Spleen (tissue), 11 donors: ENCODE measurements around the gene DISC1. TPM values are rescaled to one million over a fixed set of nuclear protein-coding genes. Genes with fewer than 3 reads are reported as not detected.

Experiments
- DNase-seq: peaks from one replicate; pipeline ENCODE4 v3.0.0-alpha.2; 2020
- H3K27ac ChIP-seq, 8 donors: fragments of 200-600 bp; sonication (generic) in 7 of 8; 1 replicate in 4 of 8; 2 replicates in 4 of 8; pipeline versions ENCODE4 v1.5.0 to v1.8.0; 2016 to 2021; ENCODE audit warnings: inconsistent platforms in 4 of 8, mild to moderate bottlenecking in 4 of 8, moderate library complexity in 1 of 8
- H3K27me3 ChIP-seq, 7 donors: fragments of 200-600 bp; sonication (generic) in 6 of 7; replicated peaks in 1 of 7; 1 replicate in 4 of 7; 2 replicates in 3 of 7; pipeline versions ENCODE4 v1.5.0 to v1.8.0; 2016 to 2021; ENCODE audit warnings: inconsistent platforms in 3 of 7, mild to moderate bottlenecking in 1 of 7
- H3K36me3 ChIP-seq, 6 donors: fragments of 200-600 bp; sonication (generic) in 5 of 6; 1 replicate in 4 of 6; 2 replicates in 2 of 6; pipeline versions ENCODE4 v1.5.0 to v1.8.0; 2016 to 2021; ENCODE audit warnings: inconsistent platforms in 2 of 6
- H3K4me1 ChIP-seq, 6 donors: fragments of 200-600 bp; sonication (generic) in 5 of 6; 1 replicate in 3 of 6; 2 replicates in 3 of 6; pipeline versions ENCODE4 v1.5.0 to v1.8.0; 2016 to 2021; ENCODE audit warnings: inconsistent platforms in 3 of 6
- H3K4me3 ChIP-seq, 8 donors: fragments of 200-600 bp; sonication (generic) in 7 of 8; 1 replicate in 4 of 8; 2 replicates in 4 of 8; pipeline versions ENCODE4 v1.5.0 to v1.8.0; 2016 to 2021; ENCODE audit warnings: inconsistent platforms in 4 of 8, mild to moderate bottlenecking in 4 of 8, moderate library complexity in 2 of 8
- H3K9me3 ChIP-seq, 8 donors: fragments of 200-600 bp; sonication (generic) in 7 of 8; 1 replicate in 4 of 8; 2 replicates in 4 of 8; pipeline versions ENCODE4 v1.5.0 to v1.8.0; 2016 to 2021; ENCODE audit warnings: inconsistent platforms in 4 of 8
- POLR2A ChIP-seq, 3 donors: fragments of 450-650 bp; IDR thresholded peaks; one replicate each; pipeline ENCODE4 v1.5.1; 2017; ENCODE audit warnings: antibody characterized with exemption in 3 of 3, mild to moderate bottlenecking in 1 of 3
- POLR2AphosphoS5 ChIP-seq, 3 donors: sonication (generic); formaldehyde crosslinking; IDR thresholded peaks; one replicate each; pipeline ENCODE4 v1.5.1; 2017; ENCODE audit warnings: antibody characterized with exemption in 3 of 3
- WGBS, 5 donors: extraction: QIAGEN DNeasy Blood & Tissue Kit in 3 of 5; methylation state at CpG; one replicate each; pipeline versions ENCODE4 v1.1.5 to v1.1.7; 2013 to 2018; 5-methylcytosine and 5-hydroxymethylcytosine counted together
- intact Hi-C: fragments of 100-400 bp; cut with DNase I; formaldehyde crosslinking; loops from one replicate; pipeline ENCODE4 v1.15.0; 2023; ENCODE audit warnings: low total_unique reads
- polyA plus RNA-seq, 3 donors: library from polyadenylated mRNA; stranded (reverse); fragments of 200-250 nt; gene quantifications; one replicate each; pipeline ENCODE4 v1.2.1, GENCODE V29; 2013
- total RNA-seq, 7 donors: library from RNA; depleted of rRNA in 3 of 7; stranded (reverse); fragments of >200 nt in 3 of 7; fragmentation: NEBNext Ultra II Directional in 4 of 7; extraction: Animal tissue kit (Norgen Biotek cat#: 25700) in 4 of 7; gene quantifications; one replicate each; pipeline versions ENCODE4 v1.1.0 to v1.2.1, GENCODE V29; 2016 to 2021
- TF ChIP-seq, protein P1 (sequence below), 11 experiments: fragments of 200-600 bp in 7 of 11; fragments of 450-650 bp in 4 of 11; sonication (generic) in 4 of 11; IDR thresholded peaks in 8 of 11; conservative IDR thresholded peaks in 3 of 11; 1 replicate in 7 of 11; 2 replicates in 4 of 11; pipeline versions ENCODE4 v1.4.0 to v1.8.0; 2016 to 2021; ENCODE audit warnings: antibody characterized with exemption in 11 of 11, inconsistent platforms in 4 of 11, mild to moderate bottlenecking in 1 of 11
- donor health status: healthy with polysubstance abuse.
- donor health status: DM: no; HTN: no; CAD: no; lungs with moderate emphysema.
- donor health status: DM: no; HTN: no; CAD: no.
- donor health status: Bipolar disorder and iron deficiency.
- donor health status: healthy.
- donor health status: DM: no; HTN: no; CAD: no.
- donor health status: DM: yes; HTN: yes; CAD: no.

The DISC1 gene
- total and polyA plus RNA-seq, 10 donors: 0.89 to 36.4 (median 24.2) TPM

DNA sequence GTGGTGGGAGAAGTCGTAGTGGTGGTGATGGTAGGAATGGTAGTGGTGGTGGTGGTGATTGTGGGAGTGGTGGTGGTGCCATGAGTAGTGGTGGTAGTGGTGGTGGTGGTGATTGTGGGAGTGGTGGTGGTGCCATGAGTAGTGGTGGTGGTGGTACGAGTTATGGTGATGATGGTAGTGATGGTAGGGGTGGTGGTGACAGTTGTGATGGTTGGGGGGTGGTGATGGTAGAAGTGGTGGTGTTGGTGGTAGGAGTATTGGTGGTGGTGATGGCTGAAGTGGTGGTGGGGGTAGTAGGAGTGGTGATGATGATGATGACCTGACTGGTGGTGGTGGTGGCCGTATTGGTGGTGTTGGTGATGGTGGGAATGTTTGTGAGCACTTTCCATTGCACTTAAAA is 107.1 kb downstream of the DISC1 start:
- no peak overlapping the region for H3K27ac ChIP-seq
- no peak for DNase-seq
- WGBS, 5 donors: 79 to 97% (median 86%) methylated on average over 3 of the region's 3 CpGs
- no peak overlapping the region for H3K4me3 ChIP-seq
- no peaks in the 10 kb centered on the region for H3K9me3 ChIP-seq
- no peaks in the 10 kb centered on the region for H3K27me3 ChIP-seq
- TF ChIP-seq POLR2AphosphoS5 (IDR thresholded peaks at IDR 0.05) (no peak), POLR2A (IDR thresholded peaks at IDR 0.05) (no peak)
- TF ChIP-seq, protein P1, sequence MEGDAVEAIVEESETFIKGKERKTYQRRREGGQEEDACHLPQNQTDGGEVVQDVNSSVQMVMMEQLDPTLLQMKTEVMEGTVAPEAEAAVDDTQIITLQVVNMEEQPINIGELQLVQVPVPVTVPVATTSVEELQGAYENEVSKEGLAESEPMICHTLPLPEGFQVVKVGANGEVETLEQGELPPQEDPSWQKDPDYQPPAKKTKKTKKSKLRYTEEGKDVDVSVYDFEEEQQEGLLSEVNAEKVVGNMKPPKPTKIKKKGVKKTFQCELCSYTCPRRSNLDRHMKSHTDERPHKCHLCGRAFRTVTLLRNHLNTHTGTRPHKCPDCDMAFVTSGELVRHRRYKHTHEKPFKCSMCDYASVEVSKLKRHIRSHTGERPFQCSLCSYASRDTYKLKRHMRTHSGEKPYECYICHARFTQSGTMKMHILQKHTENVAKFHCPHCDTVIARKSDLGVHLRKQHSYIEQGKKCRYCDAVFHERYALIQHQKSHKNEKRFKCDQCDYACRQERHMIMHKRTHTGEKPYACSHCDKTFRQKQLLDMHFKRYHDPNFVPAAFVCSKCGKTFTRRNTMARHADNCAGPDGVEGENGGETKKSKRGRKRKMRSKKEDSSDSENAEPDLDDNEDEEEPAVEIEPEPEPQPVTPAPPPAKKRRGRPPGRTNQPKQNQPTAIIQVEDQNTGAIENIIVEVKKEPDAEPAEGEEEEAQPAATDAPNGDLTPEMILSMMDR (IDR thresholded peaks at IDR 0.05 in 8 of 11, conservative IDR thresholded peaks at IDR 0.05 in 3 of 11): no peak
- H3K36me3 ChIP-seq: no peaks in the 10 kb centered on the region
- intact Hi-C loops: no loop called here
- H3K4me1 ChIP-seq: no peaks in the 10 kb centered on the region

DNA sequence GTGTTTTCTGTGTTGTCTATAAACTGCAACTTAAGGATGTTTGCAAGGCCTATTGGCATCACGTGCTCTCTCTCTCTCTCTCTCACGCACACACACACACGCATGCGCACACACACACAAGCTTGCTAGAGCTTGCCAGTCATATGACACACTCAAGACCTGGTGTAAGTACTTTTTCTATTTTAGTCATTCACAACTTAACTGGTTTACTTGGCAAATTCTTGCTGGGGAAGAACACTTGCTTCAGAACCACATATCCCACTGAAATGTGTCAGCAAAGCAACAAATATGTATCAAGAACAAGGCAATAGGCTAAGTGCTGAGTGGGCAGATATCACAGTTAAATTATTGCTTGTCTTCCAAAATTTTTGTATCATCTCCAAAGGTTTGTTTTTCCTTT is 107.8 kb downstream of the DISC1 start:
- intact Hi-C loops: no loop called here
- Histone ChIP-seq H3K36me3 (peaks cover 0 to 4% (median 0%) of the 10 kb centered on the region in 6 donors), H3K27me3 (no peaks in the 10 kb centered on the region), H3K9me3 (no peaks in the 10 kb centered on the region), H3K4me1 (no peaks in the 10 kb centered on the region), H3K4me3 (no peak overlapping the region), H3K27ac (no peak overlapping the region)
- TF ChIP-seq, protein P1 (IDR thresholded peaks at IDR 0.05 in 8 of 11, conservative IDR thresholded peaks at IDR 0.05 in 3 of 11): no peak
- no peak for TF ChIP-seq POLR2AphosphoS5 (IDR thresholded peaks at IDR 0.05)
- TF ChIP-seq POLR2A (IDR thresholded peaks at IDR 0.05): no peak
- no peak for DNase-seq
- WGBS, 5 donors: 75 to 92% (median 90%) methylated on average over 4 of the region's 4 CpGs

DNA sequence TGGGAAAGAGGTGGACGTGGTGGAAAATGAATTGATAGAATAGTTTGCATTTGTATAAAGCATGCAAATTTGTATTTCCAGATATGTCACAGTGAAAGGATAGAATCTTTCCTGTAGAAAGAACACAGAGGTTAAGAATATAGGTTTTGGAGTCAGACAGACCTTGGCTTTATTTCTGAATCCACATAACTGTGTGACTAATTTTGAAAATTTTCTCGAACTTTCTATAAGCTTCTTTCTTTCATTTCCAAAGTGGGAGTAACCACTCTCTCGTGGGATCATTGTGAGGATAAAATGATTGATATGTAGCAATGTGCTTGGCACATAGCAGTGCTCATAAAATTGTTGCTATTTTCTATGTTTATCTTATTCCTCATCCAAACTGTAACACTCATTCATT is 108.8 kb downstream of the DISC1 start:
- Histone ChIP-seq H3K27me3 (no peaks in the 10 kb centered on the region), H3K27ac (no peak overlapping the region), H3K4me1 (no peaks in the 10 kb centered on the region), H3K4me3 (no peak overlapping the region), H3K36me3 (peaks cover 0 to 7% (median 0%) of the 10 kb centered on the region in 6 donors), H3K9me3 (no peaks in the 10 kb centered on the region)
- no peak for DNase-seq
- 68 to 76% (median 72%) methylated on average over 3 of the region's 3 CpGs for WGBS, 5 donors
- TF ChIP-seq POLR2AphosphoS5 (IDR thresholded peaks at IDR 0.05) (no peak), POLR2A (IDR thresholded peaks at IDR 0.05) (no peak)
- TF ChIP-seq, protein P1 (IDR thresholded peaks at IDR 0.05 in 8 of 11, conservative IDR thresholded peaks at IDR 0.05 in 3 of 11): no peak
- intact Hi-C loops: no loop called here

DNA sequence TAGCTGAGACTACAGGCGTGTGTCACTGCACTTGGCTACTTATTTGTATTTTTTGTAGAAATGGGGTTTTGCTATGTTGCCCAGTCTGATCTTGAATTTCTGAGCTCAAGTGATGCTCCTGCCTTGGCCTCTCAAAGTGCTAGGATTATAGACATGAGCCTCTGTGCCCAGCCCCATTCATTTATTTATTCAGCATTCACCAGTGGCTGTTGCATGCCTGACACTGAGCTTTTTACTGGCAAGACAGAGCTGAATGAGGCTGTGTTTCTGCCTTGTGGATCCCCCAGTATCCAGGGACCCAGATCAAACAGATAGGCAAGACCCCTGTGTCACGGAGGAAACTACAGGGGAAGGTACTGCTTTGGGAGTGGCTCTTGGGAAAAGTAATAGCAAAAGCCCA is 109.4 kb downstream of the DISC1 start:
- no peaks in the 10 kb centered on the region for H3K4me1 ChIP-seq
- no peak for TF ChIP-seq POLR2A (IDR thresholded peaks at IDR 0.05)
- TF ChIP-seq, protein P1 (IDR thresholded peaks at IDR 0.05 in 8 of 11, conservative IDR thresholded peaks at IDR 0.05 in 3 of 11): no peak
- no peak for TF ChIP-seq POLR2AphosphoS5 (IDR thresholded peaks at IDR 0.05)

More for the DNA sequence above, 109.4 kb downstream of the DISC1 start:
- Histone ChIP-seq H3K9me3 (no peaks in the 10 kb centered on the region), H3K27me3 (no peaks in the 10 kb centered on the region), H3K36me3 (peaks cover 0 to 7% (median 0%) of the 10 kb centered on the region in 6 donors), H3K27ac (no peak overlapping the region), H3K4me3 (no peak overlapping the region)
- WGBS, 5 donors: 89 to 98% (median 92%) methylated on average over 2 of the region's 2 CpGs
- intact Hi-C loops: no loop called here
- no peak for DNase-seq
